Measurements from ENCODE around the gene ARL16. TPM values are rescaled to one million over a fixed set of nuclear protein-coding genes. Genes with fewer than 3 reads are reported as not detected.

Gene ARL16
- total and polyA plus RNA-seq, 4 donors, result 7.9 to 24.3 (median 11.3) TPM

DNA sequence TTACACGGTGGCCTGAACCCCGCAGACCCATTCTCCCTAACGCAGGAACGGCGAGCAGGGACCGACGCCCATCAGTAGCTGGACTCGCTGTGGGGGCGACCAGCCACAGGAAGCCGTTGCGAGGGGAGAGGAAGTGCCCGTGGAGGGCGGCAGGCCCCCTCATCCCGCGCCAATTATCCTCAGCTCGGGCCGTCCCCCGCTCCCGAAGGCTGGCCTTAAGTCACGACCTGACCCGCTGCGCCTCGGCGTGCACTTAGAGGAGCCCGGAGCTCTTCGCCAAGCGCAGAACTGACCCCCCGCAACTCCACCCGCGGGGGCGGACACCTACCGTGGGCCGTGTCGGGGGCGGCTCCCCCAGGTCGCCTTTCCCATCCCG lies 401 bp downstream of the ARL16 start:
- Histone ChIP-seq H3K36me3 (ENCODE audit: control insufficient read depth in 4 of 4, insufficient read depth in 3 of 4, low read depth in 1 of 4, low read length in 3 of 4) (peaks cover 0 to 18% (median 9%) of the 10 kb centered on the region in 4 donors), H3K27ac (ENCODE audit: low read depth in 1 of 2, low read length in 2 of 2) (peak overlapping the region; percentile 41 to 67), H3K4me3 (ENCODE audit: low read depth in 1 of 3, low read length in 3 of 3) (peak overlapping the region; percentile 70 to 86 (median 71)), H3K9me3 (ENCODE audit: control insufficient read depth in 4 of 4, low read length in 3 of 4) (no peaks in the 10 kb centered on the region), H3K4me1 (ENCODE audit: control insufficient read depth in 4 of 4, insufficient read depth in 4 of 4, low read length in 3 of 4) (peaks cover 16 to 54% (median 43%) of the 10 kb centered on the region in 4 donors), H3K9ac (ENCODE audit: low read depth in 1 of 2, low read length in 2 of 2) (no peak overlapping the region), H3K27me3 (ENCODE audit: control insufficient read depth in 4 of 4, insufficient read depth in 4 of 4, low read length in 3 of 4) (no peaks in the 10 kb centered on the region)
- no peak for DNase-seq (ENCODE audit: low spot score)
- TF ChIP-seq FOXA2 (IDR thresholded peaks at IDR 0.05) (no peak), MAX (IDR thresholded peaks at IDR 0.05) (no peak), RXRA (IDR thresholded peaks at IDR 0.05) (no peak), REST (IDR thresholded peaks at IDR 0.05) (no peak), HNF4A (conservative IDR thresholded peaks at IDR 0.05) (no peak), ZBTB33 (IDR thresholded peaks at IDR 0.05) (no peak), YY1 (IDR thresholded peaks at IDR 0.05) (no peak), GABPA (IDR thresholded peaks at IDR 0.05 in 1 of 2, conservative IDR thresholded peaks at IDR 0.05 in 1 of 2) (no peak), RAD21 (IDR thresholded peaks at IDR 0.05) (no peak), JUND (IDR thresholded peaks at IDR 0.05) (no peak), TAF1 (conservative IDR thresholded peaks at IDR 0.05) (no peak), HNF4G (IDR thresholded peaks at IDR 0.05) (no peak), CTCF (IDR thresholded peaks at IDR 0.05; ENCODE audit: low read depth, low read length, missing input control) (no peak), FOXA1 (IDR thresholded peaks at IDR 0.05) (no peak), NR2F2 (IDR thresholded peaks at IDR 0.05) (no peak), ATF3 (IDR thresholded peaks at IDR 0.05) (no peak), SP1 (IDR thresholded peaks at IDR 0.05) (no peak), EGR1 (IDR thresholded peaks at IDR 0.05; ENCODE audit: low read depth in 2 of 2) (no peak)
- WGBS, result under 1% methylated on average over 37 of the region's 37 CpGs
